ENCODE measurements around the gene NANOS2. TPM values are rescaled to one million over a fixed set of nuclear protein-coding genes. Genes with fewer than 3 reads are reported as not detected.
A peak's percentile ranks its signal among the peaks of the same experiment; 100 is the strongest.

The NANOS2 gene
- total RNA-seq, 4 donors from 2014 or later, result not detected

GRCh38 chr19:45886427-45887199 is 28.0 kb downstream of the NANOS2 start:
- Histone ChIP-seq H3K27me3 (no peaks in the 10 kb centered on the region), H3K4me3 (peak overlapping the region; percentile 68 to 91 (median 78)), H3K27ac (replicated peaks in 1 of 4) (peak overlapping the region; percentile 88 to 93 (median 90)), H3K4me1 (peaks cover 32 to 51% (median 49%) of the 10 kb centered on the region in 4 donors), H3K9me3 (no peaks in the 10 kb centered on the region), H3K36me3 (peaks cover 5 to 30% (median 18%) of the 10 kb centered on the region in 4 donors)
- WGBS, result 2% methylated on average over 28 of the region's 32 CpGs
- DNase-seq (ENCODE audit: extremely low spot score), result peak; percentile 98
- intact Hi-C loops (cut with DNase I), result loop anchor here (2.0 kb wide), 1 partner anchor 24 kb away; the partner anchor contains the start of gene SYMPK
- TF ChIP-seq POLR2AphosphoS5 (IDR thresholded peaks at IDR 0.05) (peak; percentile 91 to 97), POLR2A (IDR thresholded peaks at IDR 0.05; ENCODE audit: low read depth) (peak; percentile 32), CTCF (IDR thresholded peaks at IDR 0.05) (peak in 1 of 3 experiments; percentile 28), EP300 (IDR thresholded peaks at IDR 0.05) (no peak)

GRCh38 chr19:45885556-45886426 is 28.8 kb downstream of the NANOS2 start, which contains the start of gene IRF2BP1:
Gene IRF2BP1 (minus strand): TSS chr19:45886141. CDS start chr19:45885774, 367 bp downstream.
- TF ChIP-seq POLR2AphosphoS5 (IDR thresholded peaks at IDR 0.05) (peak; percentile 80 to 91), CTCF (IDR thresholded peaks at IDR 0.05) (peak in 1 of 3 experiments; percentile 39), EP300 (IDR thresholded peaks at IDR 0.05) (no peak)
- H3K36me3 ChIP-seq, result peaks cover 5 to 25% (median 15%) of the 10 kb centered on the region in 4 donors
- H3K9me3 ChIP-seq, result no peaks in the 10 kb centered on the region
- peaks cover 32 to 51% (median 49%) of the 10 kb centered on the region in 4 donors for H3K4me1 ChIP-seq
- peak within 1 kb of the TSS; percentile 88 to 93 (median 90) for H3K27ac ChIP-seq (replicated peaks in 1 of 4)
- H3K27me3 ChIP-seq, result no peaks in the 10 kb centered on the region
- DNase-seq (ENCODE audit: extremely low spot score), result peak; percentile 97
- under 1% methylated on average over 38 of the region's 107 CpGs for WGBS
- intact Hi-C loops (cut with DNase I), result loop anchor here (2.0 kb wide), 1 partner anchor 23 kb away; the partner anchor contains the start of gene SYMPK
- peak within 1 kb of the TSS; percentile 68 to 91 (median 78) for H3K4me3 ChIP-seq

GRCh38 chr19:45884682-45885555 is 29.7 kb downstream of the NANOS2 start:
- intact Hi-C loops (cut with DNase I), result loop anchor here (5.0 kb wide), 1 partner anchor 68 kb away; the partner anchor contains the start of gene RSPH6A
- Histone ChIP-seq H3K27me3 (no peaks in the 10 kb centered on the region), H3K4me3 (peak overlapping the region; percentile 68 to 91 (median 78)), H3K4me1 (peaks cover 32 to 51% (median 49%) of the 10 kb centered on the region in 4 donors), H3K9me3 (no peaks in the 10 kb centered on the region), H3K36me3 (peaks cover 0 to 18% (median 9%) of the 10 kb centered on the region in 4 donors), H3K27ac (replicated peaks in 1 of 4) (peak overlapping the region; percentile 88 to 93 (median 90))
- TF ChIP-seq POLR2A (IDR thresholded peaks at IDR 0.05; ENCODE audit: low read depth) (no peak), EP300 (IDR thresholded peaks at IDR 0.05) (no peak), CTCF (IDR thresholded peaks at IDR 0.05) (no peak), POLR2AphosphoS5 (IDR thresholded peaks at IDR 0.05) (no peak)
- DNase-seq (ENCODE audit: extremely low spot score), result no peak
- 84% methylated on average over 46 of the region's 72 CpGs for WGBS

Data from esophagus muscularis mucosa (tissue), 4 donors.